B cell (primary cell): ENCODE measurements around the gene TRIM62. TPM values are rescaled to one million over a fixed set of nuclear protein-coding genes. Genes with fewer than 3 reads are reported as not detected.

ENCODE experiments used
- ATAC-seq: fragments of 200-7000 bp; cut with Tn5 transposase; one replicate; pipeline ENCODE4 v1.10.0; 2021; ENCODE audit warnings: low read depth, mild to moderate bottlenecking, moderate number of reproducible peaks, moderate library complexity
- CTCF ChIA-PET: fragments of 350-600 bp; sonication (Branson Sonifier 250); formaldehyde crosslinking; loops from one replicate; lab custom pipeline; 2021; ENCODE audit warnings: antibody characterized with exemption, inconsistent platforms; lab: Charles Lee
- POLR2A ChIA-PET: fragments of 350-600 bp; sonication (Branson Sonifier 250); formaldehyde crosslinking; loops from one replicate; lab custom pipeline; 2021; ENCODE audit warnings: antibody characterized with exemption; lab: Charles Lee
- DNase-seq: peaks from one replicate; pipeline ENCODE4 v3.0.0; 2013
- H2AFZ ChIP-seq: 2 replicates; pipeline ENCODE4 v1.6.1; 2012; ENCODE audit warnings: mild to moderate bottlenecking, low read depth, low read length; ENCODE audit not compliant: insufficient read depth, poor library complexity, severe bottlenecking
- H3K27ac ChIP-seq, 2 donors: 1 replicate in 1 of 2; 2 replicates in 1 of 2; pipeline ENCODE4 v1.5.1; 2012 to 2013; ENCODE audit warnings: low read length in 2 of 2, mild to moderate bottlenecking in 2 of 2, moderate library complexity in 1 of 2
- H3K27me3 ChIP-seq, 4 experiments: fragments of 200-600 bp in 1 of 4; sonication (generic) in 1 of 4; replicated peaks in 1 of 4; 1 replicate in 2 of 4; 2 replicates in 2 of 4; pipeline versions ENCODE4 v1.6.1 to v1.7.0; 2013 to 2016; ENCODE audit warnings: low read length in 3 of 4, mild to moderate bottlenecking in 2 of 4, mixed read lengths in 1 of 4, moderate library complexity in 1 of 4; ENCODE audit not compliant: insufficient read depth in 4 of 4, control insufficient read depth in 3 of 4; ENCODE audit errors: control extremely low read depth in 1 of 4
- H3K36me3 ChIP-seq, 2 experiments: replicated peaks in 1 of 2; 1 replicate in 1 of 2; 2 replicates in 1 of 2; pipeline versions ENCODE4 v1.6.1 to v1.7.1; 2013; ENCODE audit warnings: low read length in 1 of 2; ENCODE audit not compliant: insufficient read depth in 2 of 2, control insufficient read depth in 1 of 2; ENCODE audit errors: control extremely low read depth in 1 of 2, extremely low read depth in 1 of 2
- H3K4me1 ChIP-seq, 2 donors: fragments of 200-600 bp in 1 of 2; sonication (generic) in 1 of 2; 1 replicate in 1 of 2; 2 replicates in 1 of 2; pipeline versions ENCODE4 v1.5.1 to v1.6.1; 2013 to 2017; ENCODE audit warnings: low read length in 2 of 2; ENCODE audit not compliant: control insufficient read depth in 2 of 2, insufficient read depth in 2 of 2
- H3K4me2 ChIP-seq: replicated peaks from 2 replicates; pipeline ENCODE3; 2012; ENCODE audit warnings: mild to moderate bottlenecking, low read depth, low read length; ENCODE audit not compliant: poor library complexity, severe bottlenecking
- H3K4me3 ChIP-seq, 5 experiments: fragments of 200-600 bp in 1 of 5; sonication (generic) in 1 of 5; 1 replicate in 3 of 5; 2 replicates in 2 of 5; pipeline versions ENCODE4 v1.5.1 to v1.7.0; 2011 to 2016; ENCODE audit warnings: low read length in 4 of 5, mild to moderate bottlenecking in 4 of 5, low read depth in 2 of 5, control low read depth in 1 of 5, moderate library complexity in 1 of 5; ENCODE audit not compliant: insufficient read depth in 1 of 5; ENCODE audit errors: control extremely low read depth in 1 of 5, extremely low read depth in 1 of 5
- H3K79me2 ChIP-seq: fragments of 200-600 bp; sonication (generic); one replicate; pipeline ENCODE4 v1.6.0; 2016; ENCODE audit warnings: low read length; ENCODE audit not compliant: control insufficient read depth, insufficient read depth
- H3K9ac ChIP-seq: fragments of 200-600 bp; sonication (generic); 2 replicates; pipeline ENCODE4 v1.6.1; 2017; ENCODE audit warnings: mild to moderate bottlenecking, low read length, moderate library complexity
- H3K9me3 ChIP-seq, 3 donors: one replicate each; pipeline versions ENCODE4 v1.6.1 to v1.7.1; 2013; ENCODE audit warnings: low read length in 2 of 3; ENCODE audit not compliant: control insufficient read depth in 2 of 3, insufficient read depth in 1 of 3; ENCODE audit errors: control extremely low read depth in 1 of 3
- H4K20me1 ChIP-seq: 2 replicates; pipeline ENCODE4 v1.6.0; 2012; ENCODE audit warnings: mild to moderate bottlenecking, low read length; ENCODE audit not compliant: insufficient read depth, control insufficient read depth, poor library complexity, severe bottlenecking
- H3K27ac Mint-ChIP-seq: one replicate; pipeline ENCODE4 v1.8.0; 2021; ENCODE audit warnings: mixed read lengths
- H3K27me3 Mint-ChIP-seq: one replicate; pipeline ENCODE4 v1.8.0; 2021; ENCODE audit warnings: mixed read lengths
- H3K4me1 Mint-ChIP-seq: one replicate; pipeline ENCODE4 v1.8.0; 2021; ENCODE audit warnings: mixed read lengths
- H3K4me3 Mint-ChIP-seq: one replicate; pipeline ENCODE4 v1.8.0; 2021; ENCODE audit warnings: mixed read lengths
- H3K9me3 Mint-ChIP-seq: one replicate; pipeline ENCODE4 v1.8.0; 2022; ENCODE audit warnings: mixed read lengths; ENCODE audit not compliant: insufficient read depth
- EZH2 ChIP-seq: IDR thresholded peaks from 2 replicates; pipeline ENCODE4 v1.6.1; 2012; ENCODE audit warnings: borderline replicate concordance, low read depth, mild to moderate bottlenecking, moderate library complexity, low read length; ENCODE audit not compliant: insufficient read depth, poor library complexity, severe bottlenecking
- WGBS: methylation state at CpG from one replicate; pipeline ENCODE4 v1.1.5; 2013; ENCODE audit warnings: missing lambda C conversion rate; ENCODE audit not compliant: insufficient coverage; 5-methylcytosine and 5-hydroxymethylcytosine counted together
- intact Hi-C: fragments of 100-400 bp; cut with micrococcal nuclease; formaldehyde crosslinking; loops from one replicate; pipeline ENCODE4 v1.10.0; 2022
- polyA plus RNA-seq: library from polyadenylated mRNA; depleted of rRNA; stranded (reverse); fragments of >200 nt; gene quantifications from 2 replicates; pipeline ENCODE4 v1.2.3, GENCODE V29; 2012
- total RNA-seq, 2 donors: library from RNA; stranded (reverse); fragments of 120-200 nt in 1 of 2; gene quantifications; 1 replicate in 1 of 2; 2 replicates in 1 of 2; pipeline versions ENCODE4 v1.2.3 to v1.2.4, GENCODE V29; 2013 to 2022
- TF ChIP-seq, protein P1 (sequence below): fragments of 200-600 bp; IDR thresholded peaks from one replicate; pipeline ENCODE4 v1.8.0; 2022; ENCODE audit warnings: antibody characterized with exemption, mild to moderate bottlenecking

Gene TRIM62
- total and polyA plus RNA-seq, 2 donors (not counting 1 experiment from before 2014, with no cell fraction given): 10.7 to 24.1 TPM

DNA sequence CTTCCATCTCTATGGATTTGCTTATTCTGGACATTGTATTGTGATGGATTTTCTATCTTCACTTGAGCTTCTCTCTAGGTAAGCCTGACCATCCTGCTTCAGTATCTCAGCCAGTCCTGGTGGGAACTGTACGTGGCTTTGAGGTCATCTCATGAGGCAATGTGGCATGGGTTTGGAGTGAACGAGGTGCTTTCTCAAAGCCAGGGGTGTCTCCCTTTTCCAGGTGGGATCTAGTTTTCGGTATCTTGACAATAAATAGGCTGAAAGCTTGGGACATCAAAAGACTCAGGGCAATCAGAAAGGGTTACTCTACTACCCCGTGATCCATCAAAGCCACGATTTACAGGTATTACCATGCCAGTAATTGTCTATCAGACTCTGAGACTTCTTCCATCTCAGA, 60.1 kb downstream of the TRIM62 start:
- ATAC-seq: no peak
- Mint-ChIP-seq H3K4me3 (no peak overlapping the region), H3K27ac (no peak overlapping the region), H3K27me3 (peaks cover 22% of the 10 kb centered on the region), H3K4me1 (peaks cover 2% of the 10 kb centered on the region), H3K9me3 (no peaks in the 10 kb centered on the region)
- DNase-seq: no peak
- H3K27me3 ChIP-seq: no peaks in the 10 kb centered on the region
- intact Hi-C loops: no loop called here
- peaks cover 3% of the 10 kb centered on the region for H3K79me2 ChIP-seq
- H2AFZ ChIP-seq: no peak overlapping the region
- peaks cover 6 to 29% of the 10 kb centered on the region in 2 donors for H3K4me1 ChIP-seq
- ChIA-PET POLR2A (no interaction called here), CTCF (no interaction called here)
- H3K9ac ChIP-seq: no peak overlapping the region
- H3K36me3 ChIP-seq: no peaks in the 10 kb centered on the region
- H4K20me1 ChIP-seq: no peaks in the 10 kb centered on the region
- no peak overlapping the region for H3K4me2 ChIP-seq
- H3K9me3 ChIP-seq: no peaks in the 10 kb centered on the region
- TF ChIP-seq, protein P1, sequence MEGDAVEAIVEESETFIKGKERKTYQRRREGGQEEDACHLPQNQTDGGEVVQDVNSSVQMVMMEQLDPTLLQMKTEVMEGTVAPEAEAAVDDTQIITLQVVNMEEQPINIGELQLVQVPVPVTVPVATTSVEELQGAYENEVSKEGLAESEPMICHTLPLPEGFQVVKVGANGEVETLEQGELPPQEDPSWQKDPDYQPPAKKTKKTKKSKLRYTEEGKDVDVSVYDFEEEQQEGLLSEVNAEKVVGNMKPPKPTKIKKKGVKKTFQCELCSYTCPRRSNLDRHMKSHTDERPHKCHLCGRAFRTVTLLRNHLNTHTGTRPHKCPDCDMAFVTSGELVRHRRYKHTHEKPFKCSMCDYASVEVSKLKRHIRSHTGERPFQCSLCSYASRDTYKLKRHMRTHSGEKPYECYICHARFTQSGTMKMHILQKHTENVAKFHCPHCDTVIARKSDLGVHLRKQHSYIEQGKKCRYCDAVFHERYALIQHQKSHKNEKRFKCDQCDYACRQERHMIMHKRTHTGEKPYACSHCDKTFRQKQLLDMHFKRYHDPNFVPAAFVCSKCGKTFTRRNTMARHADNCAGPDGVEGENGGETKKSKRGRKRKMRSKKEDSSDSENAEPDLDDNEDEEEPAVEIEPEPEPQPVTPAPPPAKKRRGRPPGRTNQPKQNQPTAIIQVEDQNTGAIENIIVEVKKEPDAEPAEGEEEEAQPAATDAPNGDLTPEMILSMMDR: no peak
- no peak for TF ChIP-seq EZH2
- H3K4me3 ChIP-seq: no peak overlapping the region
- H3K27ac ChIP-seq: no peak overlapping the region
- 82% methylated on average over 5 of the region's 5 CpGs for WGBS

DNA sequence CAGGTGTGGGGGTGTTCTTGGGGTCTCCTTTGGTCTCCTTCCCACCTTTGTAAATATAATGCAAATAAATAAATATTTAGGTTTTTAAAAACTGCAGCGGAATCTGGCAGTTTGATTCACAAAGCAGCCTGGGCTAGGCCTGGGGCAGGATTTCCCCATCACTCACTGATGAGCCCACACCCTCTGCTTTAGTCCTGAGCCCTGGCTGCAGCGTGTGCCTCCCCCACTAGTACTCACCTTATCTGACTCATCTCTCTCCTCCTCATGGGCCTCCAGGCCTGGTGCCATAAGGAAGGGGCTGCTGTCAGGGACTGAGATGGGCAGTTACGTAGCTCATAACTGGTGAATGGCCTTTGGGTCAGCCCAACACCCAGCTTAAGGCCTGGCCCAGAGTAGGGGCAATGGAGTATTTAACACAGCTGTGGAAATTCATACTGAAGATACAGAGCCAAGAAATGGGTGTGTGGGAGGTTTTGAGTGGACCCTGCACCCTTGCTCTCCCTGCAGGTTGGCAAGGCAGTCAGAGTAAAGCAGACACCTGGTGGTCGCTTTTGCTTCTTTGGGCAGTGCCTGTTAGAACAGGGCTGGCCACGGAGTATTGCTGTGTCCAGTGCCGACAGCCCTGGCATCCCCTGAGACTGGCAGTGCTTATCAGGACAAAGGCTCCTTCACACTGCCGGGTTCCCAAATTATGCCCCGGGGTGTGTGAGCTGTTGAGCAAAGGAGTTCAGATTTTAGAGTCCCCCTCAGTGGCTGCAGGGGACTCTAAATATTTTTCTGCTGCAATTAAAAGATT, 61.2 kb downstream of the TRIM62 start:
- Histone ChIP-seq H3K4me3 (no peak overlapping the region), H3K79me2 (no peaks in the 10 kb centered on the region), H3K36me3 (no peaks in the 10 kb centered on the region), H3K9me3 (no peaks in the 10 kb centered on the region), H3K4me1 (peaks cover 0 to 19% of the 10 kb centered on the region in 2 donors), H3K27me3 (no peaks in the 10 kb centered on the region), H4K20me1 (no peaks in the 10 kb centered on the region), H2AFZ (no peak overlapping the region), H3K27ac (peak overlapping the region in 1 of 2 donors; percentile 42), H3K4me2 (no peak overlapping the region), H3K9ac (no peak overlapping the region)
- 80% methylated on average over 5 of the region's 8 CpGs for WGBS
- no peak overlapping the region for H3K27ac Mint-ChIP-seq
- no peaks in the 10 kb centered on the region for H3K4me1 Mint-ChIP-seq
- peaks cover 31% of the 10 kb centered on the region for H3K27me3 Mint-ChIP-seq
- DNase-seq: peak; percentile 46
- ChIA-PET CTCF (no interaction called here), POLR2A (no interaction called here)
- ATAC-seq: no peak
- no peak overlapping the region for H3K4me3 Mint-ChIP-seq
- TF ChIP-seq, protein P1: no peak
- TF ChIP-seq EZH2: no peak
- intact Hi-C loops: no loop called here
- no peaks in the 10 kb centered on the region for H3K9me3 Mint-ChIP-seq
